Cardiac muscle cell (in vitro differentiated cells and primary cell): ENCODE results near the gene SMG7. TPM values are rescaled to one million over a fixed set of nuclear protein-coding genes. Genes with fewer than 3 reads are reported as not detected.
"Not testable (repeated sequence)": the region's sequence is repeated elsewhere in the genome, so short reads cannot be mapped to it uniquely, and the experiment has no call there.

Experiments used
- DNase-seq, 2 donors: peaks; one replicate each; pipeline versions ENCODE4 v3.0.0 to v3.0.0-alpha.2; 2010 to 2017; ENCODE audit warnings: low read depth in 1 of 2, low spot score in 1 of 2
- H3K27ac ChIP-seq: fragments of 200-600 bp; sonication (generic); 2 replicates; pipeline ENCODE4 v1.5.1; 2016
- H3K27me3 ChIP-seq: fragments of 200-600 bp; sonication (generic); 2 replicates; pipeline ENCODE4 v1.6.0; 2016; ENCODE audit warnings: control low read depth
- H3K36me3 ChIP-seq: fragments of 200-600 bp; sonication (generic); 2 replicates; pipeline ENCODE4 v1.5.1; 2016; ENCODE audit warnings: control low read depth
- H3K4me1 ChIP-seq: fragments of 200-600 bp; sonication (generic); 2 replicates; pipeline ENCODE4 v1.8.1; 2017; ENCODE audit warnings: low read depth, mild to moderate bottlenecking, mixed run types
- H3K4me3 ChIP-seq: fragments of 200-600 bp; sonication (generic); 2 replicates; pipeline ENCODE4 v1.5.1; 2016; ENCODE audit warnings: mild to moderate bottlenecking
- H3K9me3 ChIP-seq: fragments of 200-600 bp; sonication (generic); 2 replicates; pipeline ENCODE4 v1.5.1; 2017; ENCODE audit warnings: low read depth, mild to moderate bottlenecking, control low read depth
- CTCF ChIP-seq: IDR thresholded peaks from 2 replicates; pipeline ENCODE4 v1.5.1; 2012; ENCODE audit warnings: low read depth, mild to moderate bottlenecking, low read length
- polyA plus RNA-seq: library from polyadenylated mRNA; unstranded; fragments of >200 nt; fragmentation: Nextera tagmentation; extraction: Ambion mirVana; gene quantifications from 2 replicates; pipeline ENCODE4 v1.2.1, GENCODE V29; 2016
- total RNA-seq: library from RNA; depleted of rRNA; stranded (reverse); fragments of >200 nt; gene quantifications from 2 replicates; pipeline ENCODE4 v1.2.3, GENCODE V29; 2016

SMG7 gene
- total RNA-seq (31.1 and 38.8 TPM in 2 replicates), polyA plus RNA-seq (30.9 and 31.9 TPM in 2 replicates)

- H3K36me3 ChIP-seq = no peaks in the 10 kb centered on the region
- TF ChIP-seq CTCF = peak; percentile 5
Observed at GRCh38 chr1:183472488-183473216, at the start of gene SMG7. Gene SMG7, plus strand, starts transcription at chr1:183472499. Its CDS starts 122 bp downstream, at chr1:183472621.

GRCh38 chr1:183423541-183423940 is 48.8 kb upstream of the SMG7 start:
- TF ChIP-seq CTCF = no peak

More at GRCh38 chr1:183472488-183473216, at the start of gene SMG7:
- Histone ChIP-seq H3K4me3 (peak within 1 kb of the TSS; percentile 77), H3K4me1 (peaks cover 12% of the 10 kb centered on the region), H3K27ac (peak within 1 kb of the TSS; percentile 99), H3K27me3 (no peaks in the 10 kb centered on the region), H3K9me3 (no peaks in the 10 kb centered on the region)
- peak in 1 of 2 donors; percentile 55 for DNase-seq

GRCh38 chr1:183424691-183425090 is 47.6 kb upstream of the SMG7 start:
- H3K27ac ChIP-seq = no peak overlapping the region
- no peak overlapping the region for H3K4me3 ChIP-seq
- no peaks in the 10 kb centered on the region for H3K9me3 ChIP-seq
- no peaks in the 10 kb centered on the region for H3K4me1 ChIP-seq
- no peak for TF ChIP-seq CTCF
- H3K36me3 ChIP-seq = no peaks in the 10 kb centered on the region
- peaks cover 3% of the 10 kb centered on the region for H3K27me3 ChIP-seq
- DNase-seq = no peak

More at GRCh38 chr1:183423541-183423940, 48.8 kb upstream of the SMG7 start:
- no peak overlapping the region for H3K27ac ChIP-seq
- no peaks in the 10 kb centered on the region for H3K36me3 ChIP-seq
- H3K27me3 ChIP-seq = peaks cover 14% of the 10 kb centered on the region
- no peaks in the 10 kb centered on the region for H3K4me1 ChIP-seq
- no peak for DNase-seq
- no peaks in the 10 kb centered on the region for H3K9me3 ChIP-seq
- H3K4me3 ChIP-seq = no peak overlapping the region

GRCh38 chr1:183427591-183427990 is 44.7 kb upstream of the SMG7 start:
- not testable (repeated sequence) for H3K4me1 ChIP-seq, H3K4me3 ChIP-seq, H3K27ac ChIP-seq, H3K27me3 ChIP-seq, H3K36me3 ChIP-seq, DNase-seq, H3K9me3 ChIP-seq

- Histone ChIP-seq H3K27ac (no peak overlapping the region), H3K27me3 (no peaks in the 10 kb centered on the region), H3K4me1 (peaks cover 12% of the 10 kb centered on the region), H3K36me3 (no peaks in the 10 kb centered on the region), H3K4me3 (no peak overlapping the region), H3K9me3 (no peaks in the 10 kb centered on the region)
- no peak for TF ChIP-seq CTCF
- DNase-seq = no peak
Observed at GRCh38 chr1:183431840-183432547, 40.3 kb upstream of the SMG7 start.

- H3K27me3 ChIP-seq = no peaks in the 10 kb centered on the region
- H3K9me3 ChIP-seq = no peaks in the 10 kb centered on the region
- peaks cover 12% of the 10 kb centered on the region for H3K4me1 ChIP-seq
- no peak overlapping the region for H3K27ac ChIP-seq
- no peak overlapping the region for H3K4me3 ChIP-seq
- H3K36me3 ChIP-seq = no peaks in the 10 kb centered on the region
- DNase-seq = no peak
- TF ChIP-seq CTCF = no peak
Observed at GRCh38 chr1:183432548-183432875, 39.8 kb upstream of the SMG7 start.
